GM03348 (cell line): ENCODE measurements around the gene SERTAD1.
"Not testable (repeated sequence)": the region's sequence is repeated elsewhere in the genome, so short reads cannot be mapped to it uniquely, and the experiment has no call there.

Experiments used
- DNase-seq: peaks from one replicate; pipeline ENCODE4 v3.0.0; 2012; ENCODE audit warnings: low spot score

Gene SERTAD1

DNA sequence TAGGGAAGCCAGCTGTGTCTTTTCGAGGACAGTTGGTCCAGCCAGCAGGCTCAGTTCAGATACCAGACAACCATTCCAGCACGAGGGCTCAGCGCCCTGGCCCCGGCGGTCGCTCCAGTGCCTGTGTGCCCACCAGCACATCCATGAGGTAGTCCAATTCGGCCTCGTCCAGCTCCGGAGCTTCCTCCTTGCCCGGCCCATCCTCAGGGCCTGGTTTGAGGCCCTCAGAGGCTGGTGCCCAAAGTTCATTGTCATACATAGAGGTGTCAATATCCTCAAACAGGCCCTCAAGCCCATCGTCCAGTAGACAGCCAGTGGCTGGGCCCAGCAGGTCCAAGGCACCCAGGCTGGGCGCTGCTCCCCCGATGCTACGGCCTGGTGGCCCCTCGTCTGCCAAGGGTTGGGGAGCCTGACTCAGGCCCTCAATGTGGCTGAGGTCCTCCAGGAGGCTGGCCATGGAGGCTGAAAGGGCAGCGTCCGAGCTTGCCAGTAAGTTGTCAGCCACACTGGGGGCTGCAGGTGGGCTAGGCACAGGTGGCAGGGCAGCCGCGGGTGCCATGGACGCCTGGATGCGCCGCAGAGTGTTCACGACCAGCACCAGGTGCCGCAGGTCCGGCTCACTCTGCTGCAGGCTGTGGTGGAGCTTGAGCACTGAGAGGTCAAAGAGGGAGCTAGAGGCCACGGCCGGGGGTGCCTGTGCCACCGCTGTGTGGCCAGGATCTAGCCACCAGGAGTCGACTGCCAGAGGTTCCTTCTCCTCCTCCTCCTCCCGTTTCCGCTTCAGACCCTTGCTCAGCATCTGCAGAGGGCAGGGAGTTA, 2.8 kb downstream of the SERTAD1 start:
- no peak for DNase-seq

DNA sequence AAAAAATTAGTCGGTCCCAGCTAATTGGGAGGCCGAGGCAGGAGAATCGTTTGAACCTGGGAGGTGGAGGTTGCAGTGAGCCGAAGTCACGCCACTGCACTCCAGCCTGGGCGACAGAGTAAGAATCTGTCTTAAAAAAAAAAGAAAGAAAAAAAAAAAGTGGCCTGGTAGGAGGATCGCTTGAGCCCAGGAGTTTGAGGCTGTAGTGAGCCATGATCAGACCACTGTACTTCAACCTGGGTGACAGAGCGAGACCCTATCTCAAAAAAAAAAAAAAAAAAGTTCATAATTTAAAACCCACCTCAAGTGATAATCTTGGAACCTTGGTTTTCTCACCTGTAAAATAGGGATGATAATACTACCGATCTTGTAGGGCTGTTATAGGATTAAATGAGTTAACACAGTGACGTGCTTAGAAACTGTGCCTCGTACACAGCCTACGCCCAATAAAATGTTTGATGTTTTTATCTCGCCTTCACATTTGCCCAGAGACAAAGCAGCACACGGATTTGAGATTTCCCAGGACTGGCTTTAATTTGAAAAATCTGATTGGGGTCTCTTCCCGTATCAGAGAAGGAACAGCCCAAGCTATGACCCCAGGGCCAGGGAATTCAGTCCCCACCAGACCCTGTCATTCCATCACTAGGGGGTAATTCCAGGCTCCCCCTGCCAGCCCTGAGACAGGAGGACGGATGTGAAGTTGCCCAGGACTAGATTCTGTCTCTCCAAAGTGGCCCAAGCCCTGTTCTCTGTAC, 3.6 kb downstream of the SERTAD1 start:
- DNase-seq, result no peak

DNA sequence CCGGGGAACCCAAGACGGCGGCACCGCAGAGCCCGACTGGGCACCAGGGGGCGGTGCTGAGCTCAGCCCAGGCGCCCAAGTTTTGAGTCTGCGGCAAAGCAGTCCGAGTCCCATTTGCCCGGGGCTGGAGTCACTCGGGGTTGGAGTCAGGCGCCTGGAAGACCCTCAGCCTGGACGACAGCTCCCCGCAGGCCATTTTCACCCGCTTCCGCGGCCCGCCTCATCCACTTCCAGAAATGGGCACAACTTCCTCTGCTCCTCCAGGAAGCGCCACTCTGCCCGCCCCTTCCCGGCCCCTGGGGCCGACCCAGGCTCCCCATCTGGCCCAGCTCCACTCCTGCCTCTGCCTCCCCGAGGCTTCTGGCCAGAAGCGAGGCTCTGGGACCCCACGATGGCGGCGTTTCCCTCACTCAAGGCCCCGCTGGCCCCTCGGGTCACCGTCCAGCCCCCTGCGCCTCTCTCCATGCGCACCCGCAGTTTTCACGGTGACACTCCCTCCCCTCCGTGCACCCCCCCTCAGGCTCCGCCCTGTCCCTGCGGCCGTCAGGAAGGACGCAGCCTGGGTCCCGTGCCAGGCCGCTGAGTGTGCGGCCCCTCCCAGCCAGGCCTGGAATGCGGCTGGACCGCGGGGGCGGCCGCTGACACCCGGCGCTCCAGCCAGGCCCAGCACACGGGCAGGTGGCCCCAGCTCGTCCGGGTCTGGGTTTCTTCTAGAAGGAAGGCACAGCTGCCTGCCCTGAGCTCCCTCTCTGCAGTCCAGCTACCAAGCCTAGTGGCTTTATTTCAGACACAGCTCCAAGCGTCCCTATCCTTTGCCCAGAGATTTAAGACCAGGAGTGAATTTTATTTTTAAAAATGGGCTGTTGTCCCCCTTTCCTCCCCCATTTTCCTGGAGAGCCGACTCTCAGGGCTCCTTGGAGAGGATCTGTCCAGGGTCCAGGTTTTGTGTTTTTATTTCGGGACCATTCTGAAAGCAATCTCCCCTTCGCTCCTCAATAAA, 4.7 kb downstream of the SERTAD1 start:
- peak; percentile 96 for DNase-seq

DNA sequence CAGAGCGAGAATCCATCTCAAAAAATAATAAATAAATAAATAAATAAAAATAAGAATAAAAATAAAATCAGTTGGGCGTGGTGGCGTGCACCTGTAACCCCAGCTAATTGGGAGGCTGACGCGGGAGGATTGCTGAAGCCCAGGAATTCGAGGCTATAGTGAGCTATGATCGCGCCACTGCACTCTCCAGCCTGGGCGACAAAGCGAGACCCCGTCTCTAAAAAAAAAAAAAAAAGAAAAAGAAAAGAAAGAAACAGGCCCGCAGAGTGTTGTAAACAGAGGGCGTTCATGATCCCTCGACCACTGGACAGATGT, 5.4 kb downstream of the SERTAD1 start:
- no peak for DNase-seq

DNA sequence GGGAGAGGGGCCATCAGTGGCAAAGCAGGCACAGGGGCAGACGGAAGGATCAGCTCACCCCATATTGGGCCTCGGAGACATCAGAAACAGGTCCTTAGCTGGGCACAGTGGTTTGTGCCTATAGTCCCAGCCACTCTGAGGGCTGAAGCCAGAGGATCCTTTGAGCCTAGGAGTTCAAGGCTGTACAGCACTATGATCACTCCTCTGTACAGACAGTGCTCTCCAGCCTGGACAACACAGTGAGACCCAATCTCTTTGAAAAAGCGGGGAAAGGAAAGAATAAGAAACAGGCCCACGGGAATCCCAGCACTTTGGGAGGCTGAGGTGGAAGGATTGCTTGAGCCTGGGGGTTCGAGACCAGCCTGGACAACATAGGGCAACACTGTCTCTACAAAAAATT, 6.0 kb downstream of the SERTAD1 start:
- DNase-seq, result no peak

DNA sequence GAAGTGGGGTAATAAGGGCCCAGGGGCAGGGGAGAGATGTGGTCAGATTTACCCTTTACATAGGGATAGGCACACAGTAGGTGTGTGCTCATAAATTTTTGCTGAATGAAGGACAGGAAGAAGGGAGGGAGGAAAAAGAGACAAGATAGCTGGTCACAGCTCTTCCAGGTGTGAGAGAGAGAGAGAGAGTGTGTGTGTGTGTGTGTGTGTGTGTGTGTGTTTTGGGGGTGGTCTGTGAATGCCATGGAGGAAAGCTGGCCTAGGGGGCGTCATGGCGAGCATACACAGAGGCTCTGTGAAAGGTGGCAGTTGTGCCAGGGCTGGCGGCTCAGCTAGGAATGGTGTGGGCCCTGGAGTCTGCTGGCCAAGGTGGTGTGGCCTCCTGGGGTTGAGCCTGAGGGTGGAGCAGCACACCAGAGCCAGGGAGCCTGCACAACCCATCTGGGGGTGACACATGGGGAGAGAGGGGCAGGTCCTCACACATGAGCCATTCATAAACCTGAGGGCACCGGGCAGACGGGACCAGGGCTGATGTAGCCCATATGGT, 6.7 kb downstream of the SERTAD1 start:
- DNase-seq, result no peak

DNA sequence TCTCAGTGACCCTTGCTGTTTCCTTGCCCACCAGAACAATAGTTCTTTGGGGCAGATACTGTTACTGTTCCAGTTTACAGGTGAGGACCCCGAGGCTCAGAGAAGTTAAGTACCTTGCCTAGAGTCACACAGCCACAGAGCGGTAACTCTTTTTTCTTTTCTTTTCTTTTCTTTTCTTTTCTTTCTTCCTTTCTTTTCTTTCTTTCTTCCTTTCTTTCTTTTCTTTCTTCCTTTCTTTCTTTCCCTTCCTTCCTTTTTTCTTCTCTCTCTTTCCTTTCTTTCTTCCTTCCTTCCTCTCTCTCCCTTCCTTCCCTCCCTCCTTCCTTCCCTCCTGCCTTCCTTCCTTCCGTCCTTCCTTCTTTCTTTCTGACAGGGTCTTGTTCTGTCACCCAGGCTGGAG, 7.8 kb downstream of the SERTAD1 start:
- DNase-seq, result no peak

DNA sequence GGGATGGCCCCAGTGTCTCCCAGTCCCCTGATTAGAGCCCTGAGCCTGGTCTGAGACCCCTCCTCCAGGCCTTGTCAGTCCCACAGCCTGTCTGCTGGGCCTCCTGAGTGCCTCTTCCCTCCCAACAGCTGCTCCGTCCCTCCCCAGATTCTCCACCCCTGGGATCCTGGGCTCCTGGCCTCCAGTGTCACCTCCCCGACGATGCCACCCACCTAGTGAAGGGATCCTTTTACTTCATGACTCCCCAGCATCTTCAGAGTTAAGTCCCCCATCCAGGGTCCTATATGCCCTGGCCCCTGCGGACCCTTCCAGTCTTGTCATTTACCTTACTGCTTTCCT, 8.2 kb downstream of the SERTAD1 start:
- DNase-seq, result no peak

DNA sequence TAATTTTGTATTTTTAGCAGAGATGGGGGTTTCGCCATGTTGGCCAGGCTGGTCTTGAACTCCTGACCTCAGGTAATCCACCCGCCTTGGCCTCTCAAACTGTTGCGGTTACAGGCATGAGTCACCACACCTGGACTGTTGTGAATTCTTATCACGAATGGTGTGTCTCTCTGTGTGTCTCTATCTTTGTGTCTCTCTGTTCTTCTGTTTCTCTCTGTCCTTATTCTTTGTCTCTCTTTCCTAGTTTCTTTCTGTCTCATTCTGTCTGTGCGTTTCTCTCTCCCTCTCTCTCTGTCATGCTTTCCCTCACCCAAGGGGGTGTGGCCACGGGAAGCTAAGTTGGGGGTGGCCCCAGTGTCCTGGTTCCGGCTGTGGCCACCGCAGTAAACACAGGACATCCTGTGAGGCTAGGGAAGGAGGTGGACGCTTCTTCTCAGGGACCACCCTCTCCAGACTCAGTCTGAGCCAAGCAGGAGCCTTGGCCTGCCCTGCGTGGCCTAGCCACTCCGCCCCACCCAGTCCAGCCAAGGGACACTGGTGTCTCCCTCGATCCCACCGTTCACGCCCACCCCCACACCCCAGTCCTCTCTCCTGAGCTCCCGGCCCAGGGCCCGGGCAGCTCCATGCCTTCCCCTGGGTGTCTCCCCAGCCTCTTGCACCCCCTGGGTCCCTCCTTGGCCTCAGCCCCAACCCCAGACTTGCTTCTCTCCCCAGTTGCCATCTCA, 8.7 kb downstream of the SERTAD1 start:
- no peak for DNase-seq

DNA sequence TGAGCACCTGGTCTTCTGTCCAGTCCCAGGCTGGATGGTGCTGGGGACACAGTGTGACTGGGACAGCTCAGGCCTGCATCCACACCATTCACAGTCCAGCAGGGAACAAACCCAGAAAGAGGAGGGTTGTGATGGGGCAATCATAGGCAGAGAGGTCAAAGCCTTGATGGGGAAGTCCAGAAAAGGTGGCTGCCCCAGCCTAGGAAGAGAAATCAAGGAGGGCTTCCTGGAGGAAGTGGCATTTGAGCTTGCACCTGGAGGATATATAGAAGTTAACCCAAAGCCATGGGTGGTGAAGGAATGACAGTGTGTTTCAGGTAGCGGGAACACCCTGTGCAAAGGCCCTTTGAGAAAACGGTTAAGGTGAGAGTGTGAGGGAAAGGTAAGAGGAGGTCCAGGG, 10.0 kb downstream of the SERTAD1 start:
- no peak for DNase-seq

DNA sequence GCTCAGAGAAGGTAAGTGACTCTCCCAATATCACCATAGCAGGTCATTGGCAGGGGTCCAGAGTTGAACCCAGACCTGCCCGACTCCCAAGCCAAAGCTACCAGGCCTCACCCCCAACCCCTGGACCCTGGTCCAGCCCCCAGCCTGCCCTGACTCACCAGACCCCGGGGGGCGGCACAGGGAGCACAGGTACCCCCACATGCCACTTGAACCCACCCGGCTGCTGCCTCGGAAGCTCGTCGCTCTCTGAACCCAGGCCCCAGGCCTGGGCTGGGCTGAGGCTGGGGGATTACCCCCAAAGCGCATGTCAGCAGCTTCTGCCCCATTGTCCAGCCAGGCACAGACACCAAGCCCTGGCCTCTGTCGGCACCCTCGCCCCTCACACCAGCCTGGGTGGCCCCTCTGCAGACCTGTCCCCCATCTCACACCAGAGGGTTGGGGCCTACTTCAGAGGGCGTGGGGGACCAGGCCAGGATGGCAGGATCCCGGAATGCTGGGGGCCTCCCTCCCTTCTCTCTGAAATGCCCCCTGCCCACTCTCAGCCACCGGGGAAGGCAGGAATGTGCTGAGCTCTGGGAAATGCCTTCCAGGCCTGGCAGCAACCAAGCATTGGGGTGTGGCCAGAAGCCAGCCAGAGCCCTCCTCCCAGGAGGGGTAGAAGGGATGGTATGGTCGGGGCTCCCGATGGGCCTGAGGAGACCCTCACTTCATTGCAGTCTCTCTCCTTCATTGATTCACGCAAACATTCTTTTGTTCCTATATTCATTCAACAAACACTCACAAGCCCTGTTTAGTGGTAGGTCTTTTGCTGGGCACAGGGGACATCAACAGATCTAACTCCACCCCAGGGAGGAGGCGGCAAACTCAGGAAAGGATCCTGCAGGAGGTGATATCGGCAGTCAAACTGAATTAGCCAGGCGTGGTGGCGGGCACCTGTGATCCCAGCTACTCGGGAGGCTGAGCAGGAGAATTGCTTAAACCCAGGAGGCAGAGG, 11.0 kb downstream of the SERTAD1 start:
- no peak for DNase-seq

DNA sequence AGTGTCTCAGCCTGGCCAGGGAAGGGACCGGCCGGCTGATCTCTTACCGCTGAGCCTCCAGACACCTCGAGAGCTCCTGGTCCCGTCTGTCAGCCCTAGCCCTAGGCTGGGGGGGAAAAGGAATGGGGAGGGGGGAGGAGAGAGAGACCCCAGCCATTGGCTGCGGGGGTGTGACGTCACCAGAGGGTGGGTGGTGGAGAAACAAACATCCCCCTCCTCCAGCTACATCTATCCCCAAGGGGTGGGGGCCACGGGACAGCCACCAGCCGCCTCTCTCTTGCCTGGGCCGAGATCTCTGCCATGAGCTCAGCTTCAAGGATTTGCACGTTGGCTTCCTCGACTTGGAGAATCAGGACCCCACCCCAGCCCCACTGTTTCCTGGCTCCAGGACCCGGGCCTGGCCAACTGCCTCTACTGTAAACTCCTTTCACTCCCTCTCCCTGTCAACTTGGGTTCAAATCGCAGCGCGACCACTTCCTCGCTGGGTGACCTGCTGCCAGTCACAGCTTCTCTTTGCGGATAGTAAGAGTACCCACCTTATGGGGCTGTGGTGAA, 12.4 kb downstream of the SERTAD1 start, which contains the start of gene PRX:
Gene PRX (minus strand): TSS at position 88 of the 555 bp plus-strand sequence. CDS start 5,446 bp downstream, outside the sequence.
- DNase-seq, result no peak

DNA sequence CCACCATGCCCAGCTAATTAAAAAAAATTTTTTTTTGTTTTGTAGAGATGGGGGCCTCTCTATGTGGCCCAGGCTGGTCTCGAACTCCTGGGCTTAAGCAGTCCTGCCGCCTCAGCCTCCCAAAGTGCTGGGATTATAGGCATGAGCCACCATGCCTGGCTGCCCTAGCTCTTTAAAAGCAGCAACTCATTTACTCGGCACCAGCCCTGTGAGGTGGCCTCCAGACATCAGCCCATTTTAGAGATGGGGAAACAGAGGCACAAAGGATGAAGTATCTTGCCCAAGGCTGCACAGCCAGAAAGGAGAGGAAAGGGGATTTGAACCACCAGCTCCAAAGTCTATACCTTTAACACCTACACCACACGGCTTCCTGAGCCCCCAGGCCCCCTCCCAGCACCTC, 12.9 kb downstream of the SERTAD1 start:
- no peak for DNase-seq

DNA sequence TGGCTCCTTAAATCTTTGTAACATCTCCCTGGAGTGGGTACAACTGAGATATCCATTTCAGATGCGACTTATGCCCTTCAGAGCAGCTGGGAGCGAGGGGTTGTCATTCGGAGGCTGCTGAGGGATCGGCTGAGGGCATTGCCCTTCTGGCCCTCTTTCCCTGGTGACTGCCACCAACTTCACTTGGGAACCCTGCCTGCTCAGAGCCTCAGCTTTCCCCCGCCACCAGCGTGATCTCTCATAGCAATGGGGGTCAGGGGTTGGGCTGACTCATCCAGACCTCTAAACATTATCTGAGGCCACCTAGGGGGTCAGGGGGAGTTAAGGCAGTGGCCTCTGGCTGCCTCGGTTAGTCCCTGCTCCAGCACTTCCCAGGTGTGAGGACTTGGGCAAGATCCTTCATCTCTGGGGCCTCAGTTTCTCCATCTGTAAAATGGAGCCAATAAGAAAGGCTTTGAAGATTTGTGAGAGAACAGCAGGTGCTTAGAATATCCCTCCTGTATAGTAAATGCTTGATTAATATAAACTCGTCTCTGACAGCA, 13.8 kb downstream of the SERTAD1 start:
- DNase-seq, result no peak

DNA sequence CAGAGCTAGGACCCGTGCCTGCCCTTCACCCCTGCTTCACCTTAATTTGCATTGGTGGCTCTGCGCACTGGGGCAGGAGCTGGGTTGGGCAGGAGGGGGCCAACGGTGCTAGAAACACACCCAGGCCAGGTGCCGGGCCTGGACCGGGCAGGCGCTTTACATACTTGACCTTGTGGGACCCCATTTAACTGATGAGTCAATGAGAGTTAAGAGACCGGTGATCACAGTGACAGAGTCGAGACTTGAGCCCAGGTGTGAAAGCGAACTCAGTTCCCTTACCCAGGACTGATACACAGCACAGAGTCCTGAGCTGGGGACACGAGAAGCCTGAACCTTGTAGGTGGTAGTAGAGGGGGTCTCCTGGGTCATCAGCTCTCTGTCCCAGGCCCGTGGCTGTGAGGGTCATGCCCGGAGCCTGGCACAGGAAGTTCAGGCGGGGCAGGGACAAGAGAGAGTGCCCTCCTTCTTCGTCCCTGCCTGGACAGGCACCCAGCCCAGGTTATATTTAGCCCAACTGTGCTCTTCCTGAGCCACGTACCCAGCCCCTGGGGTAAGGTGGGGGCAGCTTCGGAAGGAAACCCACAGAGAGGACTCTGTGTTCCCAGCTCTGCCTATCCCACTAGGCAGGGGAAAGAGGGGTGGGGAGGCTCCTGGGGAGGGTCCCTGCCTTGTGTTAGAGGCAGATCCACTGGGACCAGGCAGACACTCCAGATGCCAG, 14.5 kb downstream of the SERTAD1 start:
- DNase-seq, result no peak

DNA sequence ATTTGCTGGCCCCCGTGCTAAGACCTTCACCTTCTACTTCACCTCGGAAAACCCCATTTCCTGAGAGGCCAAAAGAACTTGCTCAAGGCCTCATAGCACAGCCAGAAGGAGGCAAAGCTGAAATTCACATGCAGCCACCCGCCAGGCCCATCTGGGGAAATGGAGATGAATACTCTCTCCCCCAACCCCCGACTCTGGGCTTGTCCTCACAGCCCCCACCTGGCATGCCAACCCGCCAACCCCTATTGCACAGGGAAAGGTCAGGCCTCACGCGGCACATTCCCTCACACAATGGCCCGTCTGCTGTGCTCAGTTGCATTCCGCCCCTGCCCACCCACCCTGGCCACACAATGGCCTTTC, 15.8 kb downstream of the SERTAD1 start:
- no peak for DNase-seq

DNA sequence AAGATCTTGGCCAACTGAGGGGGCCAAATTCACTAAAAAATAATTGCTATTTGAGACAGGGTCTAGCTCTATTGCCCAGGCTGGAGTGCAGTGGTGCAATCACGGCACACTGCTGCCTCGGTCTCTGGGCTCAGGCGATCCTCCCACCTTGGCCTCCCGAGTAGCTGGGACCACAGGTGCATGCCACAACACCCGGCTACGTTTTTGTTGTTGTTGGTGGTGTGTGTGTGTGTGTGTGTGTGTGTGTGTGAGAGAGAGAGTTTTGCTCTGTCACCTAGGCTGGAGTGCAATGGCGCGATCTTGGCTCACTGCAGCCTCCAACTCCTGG, 17.2 kb downstream of the SERTAD1 start:
- DNase-seq, result not testable (repeated sequence)

DNA sequence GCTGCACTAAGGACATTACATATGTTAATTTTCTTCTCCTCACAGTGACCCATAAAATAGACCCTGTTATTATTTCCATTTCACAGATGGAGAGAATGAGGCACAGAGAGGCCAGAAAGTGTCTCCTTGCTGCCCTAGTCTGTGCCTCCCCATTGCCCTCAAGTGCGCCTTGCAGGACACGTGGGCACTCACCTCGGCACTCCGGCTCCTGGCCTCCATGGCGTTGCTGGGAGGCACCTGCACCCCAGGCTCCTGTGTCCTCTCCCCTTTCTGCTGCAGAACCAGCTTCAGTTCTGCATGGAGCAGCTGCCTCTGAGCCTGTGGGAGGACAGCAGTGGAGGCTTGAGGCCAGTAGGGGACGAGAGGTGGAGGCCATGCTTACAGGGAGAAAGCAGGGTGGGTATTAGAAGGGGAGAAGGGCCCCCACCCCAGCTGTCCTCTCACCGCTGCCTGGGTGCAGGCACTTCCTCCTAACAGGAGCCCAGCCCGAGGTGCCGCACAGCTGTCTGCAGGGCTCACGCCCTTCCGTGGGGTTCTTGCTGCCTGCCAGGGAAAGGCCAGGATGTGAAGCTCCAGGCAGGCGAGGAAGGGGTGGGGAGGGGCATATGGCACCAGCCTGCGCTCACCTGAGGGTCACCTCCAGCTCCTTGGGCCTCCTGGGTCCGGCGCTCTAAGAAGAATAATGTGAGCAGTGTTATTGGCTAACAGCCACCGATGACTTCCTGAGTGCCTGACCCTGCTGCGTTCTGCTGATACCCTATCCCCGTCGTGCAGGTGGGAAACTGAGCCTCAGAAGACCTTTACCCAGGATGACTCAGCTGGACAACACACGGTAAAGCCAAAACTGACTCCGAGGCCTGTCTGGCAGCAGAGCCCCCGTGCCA, 17.8 kb downstream of the SERTAD1 start:
- no peak for DNase-seq
